ENCODE results near the gene ACBD7. TPM values are rescaled to one million over a fixed set of nuclear protein-coding genes. Genes with fewer than 3 reads are reported as not detected.

The ACBD7 gene
- total RNA-seq, 2 experiments from 2014 or later = 8.1 to 9.2 TPM

- Mint-ChIP-seq H3K4me1 (peaks cover 18% of the 10 kb centered on the region), H3K9me3 (peaks cover 2% of the 10 kb centered on the region), H3K27ac (no peak overlapping the region), H3K4me3 (no peak overlapping the region), H3K27me3 (no peaks in the 10 kb centered on the region), H3K36me3 (ENCODE audit: low read depth) (peaks cover 17% of the 10 kb centered on the region)
- CTCF ChIA-PET = no interaction called here
- DNase-seq = no peak
- POLR2A ChIA-PET = interaction anchor here (0.6 kb wide), 1 partner anchor 96 kb away, joined by 3 read pairs; no protein-coding TSS in a partner anchor
Measured at GRCh38 chr10:15116225-15116624, 27.6 kb upstream of the ACBD7 start.

- no peaks in the 10 kb centered on the region for H3K27me3 Mint-ChIP-seq
- ChIA-PET POLR2A (no interaction called here), CTCF (interaction anchor here (0.6 to 2.1 kb wide), 4 partner anchors 10 to 235 kb away, joined by 3 to 6 read pairs (median 5); partner anchors contain the start of gene SUV39H2)
- no peak for DNase-seq
- peaks cover 25% of the 10 kb centered on the region for H3K36me3 Mint-ChIP-seq (ENCODE audit: low read depth)
- H3K4me1 Mint-ChIP-seq = peaks cover 10% of the 10 kb centered on the region
- no peak overlapping the region for H3K4me3 Mint-ChIP-seq
- no peaks in the 10 kb centered on the region for H3K9me3 Mint-ChIP-seq
- H3K27ac Mint-ChIP-seq = no peak overlapping the region
Measured at GRCh38 chr10:15113766-15114165, 25.2 kb upstream of the ACBD7 start.

DNA sequence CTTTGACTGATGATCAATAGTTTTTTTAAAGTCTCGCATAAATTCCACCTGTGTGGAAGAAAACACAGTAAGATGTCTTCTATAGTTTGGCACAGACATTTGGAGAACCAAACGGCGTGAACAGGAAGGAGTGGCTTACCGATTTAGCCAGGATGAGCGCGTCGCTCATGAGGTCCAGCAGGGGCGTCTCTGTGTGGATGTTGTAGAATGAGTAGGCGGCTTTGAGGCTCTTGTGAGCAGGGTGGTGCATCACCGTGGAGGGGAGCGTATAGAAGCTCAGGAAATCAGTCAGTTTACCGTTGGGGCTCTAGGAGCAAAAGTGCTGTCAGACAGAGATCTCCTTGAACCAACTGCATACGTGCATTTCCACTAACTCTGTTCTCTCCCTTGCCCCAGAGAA lies 24.1 kb upstream of the ACBD7 start:
- no peak for DNase-seq
- POLR2A ChIA-PET = no interaction called here
- no peak overlapping the region for H3K4me3 Mint-ChIP-seq
- peaks cover 33% of the 10 kb centered on the region for H3K36me3 Mint-ChIP-seq (ENCODE audit: low read depth)
- H3K4me1 Mint-ChIP-seq = peaks cover 6% of the 10 kb centered on the region
- H3K27ac Mint-ChIP-seq = no peak overlapping the region
- H3K9me3 Mint-ChIP-seq = no peaks in the 10 kb centered on the region
- H3K27me3 Mint-ChIP-seq = no peaks in the 10 kb centered on the region
- CTCF ChIA-PET = interaction anchor here (0.7 to 2.1 kb wide), 5 partner anchors 9 to 543 kb away, joined by 3 to 6 read pairs (median 5); no protein-coding TSS in a partner anchor

- ChIA-PET CTCF (interaction anchor here (0.7 to 2.1 kb wide), 6 partner anchors 9 to 329 kb away, joined by 3 to 8 read pairs (median 3); partner anchors contain the start of gene RPP38), POLR2A (no interaction called here)
- H3K9me3 Mint-ChIP-seq = no peaks in the 10 kb centered on the region
- H3K36me3 Mint-ChIP-seq (ENCODE audit: low read depth) = peaks cover 50% of the 10 kb centered on the region
- H3K4me3 Mint-ChIP-seq = no peak overlapping the region
- peak overlapping the region; percentile 62 for H3K27ac Mint-ChIP-seq
- H3K27me3 Mint-ChIP-seq = no peaks in the 10 kb centered on the region
- peak; percentile 72 for DNase-seq
- peaks cover 11% of the 10 kb centered on the region for H3K4me1 Mint-ChIP-seq
Measured at GRCh38 chr10:15106352-15107013, 17.9 kb upstream of the ACBD7 start.

GRCh38 chr10:15103513-15103912 lies 14.9 kb upstream of the ACBD7 start:
- Mint-ChIP-seq H3K4me1 (peaks cover 29% of the 10 kb centered on the region), H3K27me3 (no peaks in the 10 kb centered on the region), H3K9me3 (no peaks in the 10 kb centered on the region), H3K27ac (peak overlapping the region; percentile 31), H3K4me3 (no peak overlapping the region), H3K36me3 (ENCODE audit: low read depth) (peaks cover 50% of the 10 kb centered on the region)
- POLR2A ChIA-PET = no interaction called here
- no peak for DNase-seq
- CTCF ChIA-PET = interaction anchor here (1.9 to 2.2 kb wide), 2 partner anchors 10 to 14 kb away, joined by 4 to 6 read pairs; no protein-coding TSS in a partner anchor

GRCh38 chr10:15099886-15100285 lies 11.3 kb upstream of the ACBD7 start:
- Mint-ChIP-seq H3K9me3 (no peaks in the 10 kb centered on the region), H3K4me1 (peaks cover 33% of the 10 kb centered on the region), H3K36me3 (ENCODE audit: low read depth) (peaks cover 32% of the 10 kb centered on the region), H3K27me3 (peaks cover 7% of the 10 kb centered on the region), H3K27ac (no peak overlapping the region), H3K4me3 (no peak overlapping the region)
- no peak for DNase-seq
- CTCF ChIA-PET = interaction anchor here (0.6 to 1.4 kb wide), 8 partner anchors 9 to 146 kb away, joined by 3 to 5 read pairs (median 3); partner anchors contain the start of gene DCLRE1C
- POLR2A ChIA-PET = no interaction called here

DNA sequence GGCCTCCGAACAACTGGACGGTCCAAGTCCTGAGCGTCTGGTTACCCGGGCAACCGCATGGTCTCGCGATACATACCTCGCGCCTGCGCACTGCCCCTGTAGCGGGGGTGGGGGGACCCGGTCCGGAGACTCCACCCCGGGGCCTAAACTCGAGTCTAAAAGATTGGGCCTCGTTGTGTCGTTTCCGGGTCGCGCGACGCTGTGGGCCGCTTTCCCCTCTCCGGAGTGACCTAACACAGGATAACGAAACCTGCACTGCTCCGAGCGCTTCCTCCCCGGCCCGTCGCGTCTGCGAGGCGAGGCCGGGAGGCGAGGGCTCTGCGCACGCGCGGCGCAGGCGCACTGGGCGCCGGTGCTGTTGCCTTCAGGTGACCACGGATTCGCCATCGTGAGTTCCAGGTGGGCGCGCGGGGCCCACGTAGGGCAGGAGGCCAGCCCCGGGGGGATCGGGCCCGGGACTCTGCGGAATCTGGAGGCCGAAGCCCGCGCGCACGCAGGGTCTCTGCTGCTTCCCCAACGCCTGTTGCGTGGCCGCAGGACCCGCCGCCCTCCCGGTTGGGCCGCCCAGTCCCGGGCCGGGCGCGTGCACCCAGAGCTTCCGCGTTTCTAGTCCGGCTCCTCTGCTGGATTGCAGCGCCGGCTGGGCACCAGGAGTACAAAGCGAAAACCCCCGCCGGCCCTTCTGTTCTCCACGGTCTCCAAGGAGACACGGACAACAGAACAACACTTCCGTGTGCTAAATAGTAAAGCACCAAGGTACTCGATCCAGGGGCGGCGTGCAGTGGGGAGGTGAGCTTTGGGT lies 8.6 kb upstream of the ACBD7 start, which contains the start of gene RPP38:
Gene RPP38 (plus strand): TSS at position 345 of the 802 bp plus-strand sequence. CDS start 5,960 bp downstream, outside the sequence.
- Mint-ChIP-seq H3K9me3 (no peaks in the 10 kb centered on the region), H3K4me1 (peaks cover 33% of the 10 kb centered on the region), H3K4me3 (peak within 1 kb of the TSS; percentile 93), H3K27me3 (peaks cover 8% of the 10 kb centered on the region), H3K36me3 (ENCODE audit: low read depth) (peaks cover 18% of the 10 kb centered on the region), H3K27ac (peak within 1 kb of the TSS; percentile 97)
- ChIA-PET POLR2A (no interaction called here), CTCF (interaction anchor here (0.9 to 1.3 kb wide), 3 partner anchors 9 to 29 kb away, joined by 3 to 8 read pairs (median 4); no protein-coding TSS in a partner anchor)
- peak; percentile 95 for DNase-seq

DNA sequence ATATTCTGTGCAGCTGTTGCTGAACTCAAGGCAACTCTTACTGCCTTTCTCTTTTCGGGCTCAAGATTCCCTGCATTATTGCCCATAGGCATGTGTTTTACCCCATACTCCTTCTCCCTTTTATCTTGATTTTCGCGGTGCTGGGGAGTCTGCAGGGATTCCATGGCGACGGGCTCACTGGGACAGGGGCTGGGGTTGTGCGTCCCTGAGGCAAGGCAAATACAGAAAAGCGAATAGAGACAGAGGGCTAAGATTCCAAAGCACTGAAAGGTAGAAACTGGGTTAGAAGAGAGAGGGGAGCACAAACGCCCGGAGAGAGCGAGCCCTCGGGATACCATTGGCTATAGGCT lies 8.1 kb upstream of the ACBD7 start:
- H3K27me3 Mint-ChIP-seq = peaks cover 11% of the 10 kb centered on the region
- no peaks in the 10 kb centered on the region for H3K9me3 Mint-ChIP-seq
- H3K36me3 Mint-ChIP-seq (ENCODE audit: low read depth) = peaks cover 14% of the 10 kb centered on the region
- H3K27ac Mint-ChIP-seq = peak overlapping the region; percentile 97
- ChIA-PET CTCF (no interaction called here), POLR2A (no interaction called here)
- no peak for DNase-seq
- peaks cover 30% of the 10 kb centered on the region for H3K4me1 Mint-ChIP-seq
- H3K4me3 Mint-ChIP-seq = peak overlapping the region; percentile 93

GRCh38 chr10:15092855-15093408 lies 4.4 kb upstream of the ACBD7 start:
- Mint-ChIP-seq H3K27ac (no peak overlapping the region), H3K4me1 (peaks cover 15% of the 10 kb centered on the region), H3K36me3 (ENCODE audit: low read depth) (peaks cover 2% of the 10 kb centered on the region), H3K4me3 (no peak overlapping the region), H3K27me3 (peaks cover 19% of the 10 kb centered on the region), H3K9me3 (no peaks in the 10 kb centered on the region)
- ChIA-PET CTCF (interaction anchor here (0.8 kb wide), 1 partner anchor 116 kb away, joined by 3 read pairs; no protein-coding TSS in a partner anchor), POLR2A (no interaction called here)
- no peak for DNase-seq

- peak overlapping the region; percentile 1 for H3K27ac Mint-ChIP-seq
- CTCF ChIA-PET = no interaction called here
- peaks cover 7% of the 10 kb centered on the region for H3K4me1 Mint-ChIP-seq
- POLR2A ChIA-PET = no interaction called here
- peaks cover 19% of the 10 kb centered on the region for H3K27me3 Mint-ChIP-seq
- no peaks in the 10 kb centered on the region for H3K36me3 Mint-ChIP-seq (ENCODE audit: low read depth)
- DNase-seq = no peak
- no peaks in the 10 kb centered on the region for H3K9me3 Mint-ChIP-seq
- H3K4me3 Mint-ChIP-seq = no peak overlapping the region
Measured at GRCh38 chr10:15091418-15091817, 2.8 kb upstream of the ACBD7 start.

DNA sequence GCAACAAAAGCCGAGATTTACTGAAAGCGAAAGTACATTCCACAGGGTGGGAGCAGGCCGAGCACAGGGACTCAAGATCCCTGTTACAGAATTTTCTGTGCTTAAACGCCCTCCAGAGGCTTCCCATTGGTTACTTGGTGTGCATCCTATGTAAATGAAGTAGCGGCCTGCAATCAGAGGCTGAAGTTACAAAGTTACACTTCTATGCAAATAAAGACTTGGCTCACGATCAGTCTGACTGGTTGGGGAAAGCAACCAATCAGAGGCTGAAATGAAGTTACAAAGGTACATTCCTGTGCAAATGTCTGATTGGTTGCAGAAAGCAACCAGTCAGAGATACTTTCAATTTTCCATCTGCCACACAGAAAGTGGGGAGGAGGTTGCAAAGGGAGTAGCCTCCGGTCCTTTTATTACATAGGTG lies 4.1 kb downstream of the ACBD7 start:
- H3K27me3 Mint-ChIP-seq = no peaks in the 10 kb centered on the region
- peaks cover 30% of the 10 kb centered on the region for H3K4me1 Mint-ChIP-seq
- H3K27ac Mint-ChIP-seq = peak overlapping the region; percentile 68

DNA sequence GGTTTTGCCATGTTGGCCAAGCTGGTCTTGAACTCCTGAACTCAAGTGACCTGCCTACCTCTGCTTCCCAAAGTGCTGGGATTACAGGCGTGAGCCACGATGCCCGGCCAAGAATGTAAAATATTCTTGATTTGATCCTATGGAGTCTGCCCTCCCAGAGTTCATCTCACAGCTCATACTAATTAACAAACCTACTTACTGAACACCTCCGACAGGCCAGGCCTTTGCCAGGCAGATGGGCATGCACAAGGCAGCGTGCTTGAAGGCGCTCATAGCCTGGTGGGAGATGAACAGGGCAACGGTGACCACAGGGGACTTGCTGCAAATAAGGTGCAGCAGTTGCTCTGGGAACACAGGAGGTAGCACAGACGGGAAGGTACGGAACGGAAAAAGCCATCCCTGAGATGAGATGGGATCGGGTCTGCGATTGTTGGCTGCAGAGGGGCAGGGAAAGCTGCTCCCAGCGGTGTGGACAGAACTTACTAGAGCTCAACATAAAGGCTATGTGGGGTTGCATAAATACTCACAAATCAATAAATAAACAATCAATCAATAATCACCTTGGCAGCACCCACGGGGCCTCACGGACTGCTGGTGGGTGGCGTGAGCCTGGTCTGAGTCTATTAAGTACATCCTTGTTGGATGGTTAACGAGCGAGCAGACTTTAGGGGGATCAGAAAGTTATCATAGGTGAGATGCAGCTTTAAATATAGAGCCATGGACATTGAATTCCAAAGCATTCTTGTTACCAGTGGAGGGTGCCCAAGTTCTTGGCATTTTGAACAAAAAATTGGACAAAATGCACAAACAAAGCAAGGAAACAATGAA lies 4.7 kb downstream of the ACBD7 start:
- peak overlapping the region; percentile 77 for H3K4me3 Mint-ChIP-seq
- no peaks in the 10 kb centered on the region for H3K9me3 Mint-ChIP-seq
- no peak for DNase-seq
- no peaks in the 10 kb centered on the region for H3K36me3 Mint-ChIP-seq (ENCODE audit: low read depth)
- H3K4me1 Mint-ChIP-seq = peaks cover 30% of the 10 kb centered on the region
- H3K27ac Mint-ChIP-seq = peak overlapping the region; percentile 68
- CTCF ChIA-PET = interaction anchor here (0.6 to 1.1 kb wide), 3 partner anchors 34 to 64 kb away, joined by 3 to 4 read pairs (median 3); no protein-coding TSS in a partner anchor
- no peaks in the 10 kb centered on the region for H3K27me3 Mint-ChIP-seq
- POLR2A ChIA-PET = no interaction called here

More for the DNA sequence above, 4.1 kb downstream of the ACBD7 start:
- CTCF ChIA-PET = no interaction called here
- H3K4me3 Mint-ChIP-seq = peak overlapping the region; percentile 77
- no peaks in the 10 kb centered on the region for H3K9me3 Mint-ChIP-seq
- peak; percentile 84 for DNase-seq
- POLR2A ChIA-PET = no interaction called here
- no peaks in the 10 kb centered on the region for H3K36me3 Mint-ChIP-seq (ENCODE audit: low read depth)

Measured in activated CD4-positive, alpha-beta T cell treated with anti-CD3 and anti-CD28 coated beads, Interleukin-2, amount 10 ng/mL, durations not matched to agents 7 days and 5 days (primary cell).